HepG2 (cell line): ENCODE measurements around the gene ACSL3. TPM values are rescaled to one million over a fixed set of nuclear protein-coding genes. Genes with fewer than 3 reads are reported as not detected.

Experiments
- AFF4 ChIP-seq: sonication (generic); formaldehyde crosslinking; IDR thresholded peaks from 2 replicates; pipeline ENCODE4 v1.4.0; 2020; ENCODE audit warnings: missing genetic modification reagents
- CBX5 ChIP-seq: sonication (generic); formaldehyde crosslinking; IDR thresholded peaks from 2 replicates; pipeline ENCODE4 v1.4.0; 2020; ENCODE audit warnings: missing genetic modification reagents, borderline replicate concordance
- CEBPG ChIP-seq: IDR thresholded peaks from 2 replicates; pipeline ENCODE4 v1.6.1; 2016
- DPF2 ChIP-seq: sonication (generic); formaldehyde crosslinking; IDR thresholded peaks from 2 replicates; pipeline ENCODE4 v1.4.0; 2020; ENCODE audit warnings: mild to moderate bottlenecking, low read depth, missing genetic modification reagents, borderline replicate concordance
- ETS1 ChIP-seq: sonication (generic); formaldehyde crosslinking; IDR thresholded peaks from 2 replicates; pipeline ENCODE4 v1.4.0; 2020; ENCODE audit warnings: missing genetic modification reagents
- HOXA5 ChIP-seq: sonication (generic); formaldehyde crosslinking; IDR thresholded peaks from 2 replicates; pipeline ENCODE4 v1.4.0; 2020; ENCODE audit warnings: missing genetic modification reagents
- IKZF1 ChIP-seq: fragments of 450-650 bp; IDR thresholded peaks from 2 replicates; pipeline ENCODE4 v1.7.1; 2016
- PITX1 ChIP-seq: sonication (generic); formaldehyde crosslinking; IDR thresholded peaks from 2 replicates; pipeline ENCODE4 v1.5.1; 2020; ENCODE audit warnings: mild to moderate bottlenecking, missing genetic modification reagents
- SIN3B ChIP-seq: fragments of 150-350 bp; IDR thresholded peaks from 2 replicates; pipeline ENCODE4 v1.6.1; 2014; ENCODE audit warnings: low read length
- SMAD1 ChIP-seq: sonication (generic); formaldehyde crosslinking; IDR thresholded peaks from 2 replicates; pipeline ENCODE4 v1.4.0; 2020; ENCODE audit warnings: missing genetic modification reagents, low read depth, mild to moderate bottlenecking, borderline replicate concordance
- SNAPC5 ChIP-seq: sonication (generic); formaldehyde crosslinking; IDR thresholded peaks from 2 replicates; pipeline ENCODE4 v1.8.1; 2023; ENCODE audit warnings: mild to moderate bottlenecking, missing genetic modification reagents, borderline replicate concordance
- TBX2 ChIP-seq: sonication (generic); formaldehyde crosslinking; IDR thresholded peaks from 2 replicates; pipeline ENCODE4 v1.5.0; 2020; ENCODE audit warnings: missing genetic modification reagents, mild to moderate bottlenecking, borderline replicate concordance
- TCF7L2 ChIP-seq: IDR thresholded peaks from 2 replicates; pipeline ENCODE4 v1.6.1; 2011; ENCODE audit warnings: mild to moderate bottlenecking, low read depth, low read length, moderate library complexity
- ZBTB1 ChIP-seq: sonication (generic); formaldehyde crosslinking; IDR thresholded peaks from 2 replicates; pipeline ENCODE4 v1.4.0; 2020; ENCODE audit warnings: missing genetic modification reagents, borderline replicate concordance
- ZBTB42 ChIP-seq: sonication (generic); formaldehyde crosslinking; IDR thresholded peaks from 2 replicates; pipeline ENCODE4 v1.5.0; 2020; ENCODE audit warnings: mild to moderate bottlenecking, missing genetic modification reagents
- ZKSCAN8 ChIP-seq: IDR thresholded peaks from 2 replicates; pipeline ENCODE4 v1.6.1; 2016; ENCODE audit warnings: borderline replicate concordance, missing genetic modification reagents, missing compliant biosample characterization
- ZMAT5 ChIP-seq: sonication (generic); formaldehyde crosslinking; IDR thresholded peaks from 2 replicates; pipeline ENCODE4 v1.5.0; 2020; ENCODE audit warnings: mild to moderate bottlenecking, low read depth, missing genetic modification reagents, borderline replicate concordance
- ZNF235 ChIP-seq: sonication (generic); formaldehyde crosslinking; IDR thresholded peaks from 2 replicates; pipeline ENCODE4 v1.8.1; 2023; ENCODE audit warnings: mild to moderate bottlenecking, missing genetic modification reagents, borderline replicate concordance
- ZNF256 ChIP-seq: sonication (generic); formaldehyde crosslinking; conservative IDR thresholded peaks from 2 replicates; pipeline ENCODE4 v1.4.0; 2020; ENCODE audit warnings: missing genetic modification reagents
- ZNF382 ChIP-seq: sonication (generic); formaldehyde crosslinking; IDR thresholded peaks from 2 replicates; pipeline ENCODE4 v1.5.0; 2020; ENCODE audit warnings: missing genetic modification reagents, mild to moderate bottlenecking, borderline replicate concordance
- ZNF589 ChIP-seq: sonication (generic); formaldehyde crosslinking; conservative IDR thresholded peaks from 2 replicates; pipeline ENCODE4 v1.8.0; 2022; ENCODE audit warnings: mild to moderate bottlenecking, moderate library complexity, missing genetic modification reagents
- ZNF709 ChIP-seq: sonication (generic); formaldehyde crosslinking; IDR thresholded peaks from 2 replicates; pipeline ENCODE4 v1.5.0; 2020; ENCODE audit warnings: mild to moderate bottlenecking, missing genetic modification reagents
- ZNF749 ChIP-seq: sonication (generic); formaldehyde crosslinking; IDR thresholded peaks from 2 replicates; pipeline ENCODE4 v1.8.0; 2022; ENCODE audit warnings: mild to moderate bottlenecking, missing genetic modification reagents, moderate library complexity, borderline replicate concordance
- ZNF782 ChIP-seq: sonication (generic); formaldehyde crosslinking; IDR thresholded peaks from 2 replicates; pipeline ENCODE4 v1.4.0; 2020; ENCODE audit warnings: missing genetic modification reagents, mild to moderate bottlenecking, borderline replicate concordance
- ZNF841 ChIP-seq: sonication (generic); formaldehyde crosslinking; IDR thresholded peaks from 2 replicates; pipeline ENCODE4 v1.8.1; 2023; ENCODE audit warnings: missing genetic modification reagents, borderline replicate concordance
- ZSCAN30 ChIP-seq: sonication (generic); formaldehyde crosslinking; IDR thresholded peaks from 2 replicates; pipeline ENCODE4 v1.5.0; 2020; ENCODE audit warnings: mild to moderate bottlenecking, missing genetic modification reagents
- polyA plus RNA-seq, 8 experiments: library from polyadenylated mRNA; depleted of rRNA in 3 of 8; stranded (reverse) in 7 of 8; unstranded in 1 of 8; fragments of >200 nt; fragmentation: Illumina TruSeq in 4 of 8; extraction: Trizol in 4 of 8; gene quantifications; 2 replicates each; pipeline versions ENCODE4 v1.2.1 to v1.2.3, GENCODE V29; 2011 to 2016; ENCODE audit warnings: low read depth in 4 of 8, missing spikeins in 1 of 8, mixed read lengths in 1 of 8; ENCODE audit not compliant: insufficient read depth in 1 of 8
- total RNA-seq, 5 experiments: library from RNA; depleted of rRNA; stranded (reverse); fragments of >200 nt; fragmentation: Illumina TruSeq; extraction: Trizol; gene quantifications; 2 replicates each; pipeline ENCODE4 v1.2.3, GENCODE V29; 2016; ENCODE audit warnings: low read depth in 1 of 5

The ACSL3 gene
- total and polyA plus RNA-seq, 2 of the 13 experiments (the other 11 are each of a cell fraction or from before 2014, with no cell fraction given) = 305 to 365 TPM

GRCh38 chr2:222860740-222861410 is at the start of gene ACSL3 (continued):
- TF ChIP-seq AFF4 (peak; percentile 99), ETS1 (CRISPR knock-in tag) (peak; percentile 65; the same call in 1 of the 2 replicates), ZBTB1 (peak; percentile 83; the same call in 1 of the 2 replicates), SIN3B (peak; percentile 75), ZMAT5 (CRISPR knock-in tag) (no peak), TCF7L2 (no peak), ZKSCAN8 (no peak), HOXA5 (CRISPR knock-in tag) (peak; percentile 92), ZNF782 (peak; percentile 74; the same call in 1 of the 2 replicates), TBX2 (CRISPR knock-in tag) (peak; percentile 93), ZBTB42 (CRISPR knock-in tag) (peak; percentile 93), ZNF382 (no peak), ZNF235 (CRISPR knock-in tag) (peak; percentile 46; the same call in 1 of the 2 replicates), PITX1 (CRISPR knock-in tag) (peak; percentile 61; the same call in 1 of the 2 replicates), CEBPG (CRISPR knock-in tag) (no peak; the same call in 1 of the 2 replicates), SMAD1 (CRISPR knock-in tag) (peak; percentile 91), CBX5 (CRISPR knock-in tag) (peak; percentile 72; the same call in 1 of the 2 replicates), ZNF749 (CRISPR knock-in tag) (peak; percentile 99; the same call in 1 of the 2 replicates), DPF2 (CRISPR knock-in tag) (no peak), ZNF256 (peak; percentile 93; the same call in 1 of the 2 replicates), ZNF841 (CRISPR knock-in tag) (peak; percentile 93), IKZF1 (no peak), ZNF709 (CRISPR knock-in tag) (peak; percentile 95; the same call in 1 of the 2 replicates), ZSCAN30 (no peak), ZNF589 (CRISPR knock-in tag) (peak; percentile 98), SNAPC5 (CRISPR knock-in tag) (peak; percentile 92)
